Upper lobe of left lung (tissue), 6 donors: Measurements from ENCODE around the gene CLASP1. TPM values are rescaled to one million over a fixed set of nuclear protein-coding genes. Genes with fewer than 3 reads are reported as not detected.

ENCODE experiments used
- ATAC-seq, 2 donors: fragments of 200-7000 bp; cut with Tn5 transposase; one replicate each; pipeline ENCODE4 v1.9.1; 2022; ENCODE audit warnings: mild to moderate bottlenecking in 2 of 2, moderate library complexity in 2 of 2; ENCODE audit not compliant: low FRiP score in 2 of 2
- DNase-seq, 2 donors: peaks; one replicate each; pipeline ENCODE4 v3.0.0-alpha.2; 2019 to 2020
- H3K27ac ChIP-seq, 4 donors: fragments of 200-600 bp; sonication (generic); one replicate each; pipeline ENCODE4 v1.5.1; 2016 to 2019
- H3K27me3 ChIP-seq, 4 donors: fragments of 200-600 bp; sonication (generic); one replicate each; pipeline ENCODE4 v1.5.1; 2017 to 2019
- H3K36me3 ChIP-seq, 4 donors: fragments of 200-600 bp; sonication (generic); one replicate each; pipeline ENCODE4 v1.5.1; 2016 to 2019
- H3K4me1 ChIP-seq, 4 donors: fragments of 200-600 bp; sonication (generic); one replicate each; pipeline ENCODE4 v1.5.1; 2018 to 2019
- H3K4me3 ChIP-seq, 4 donors: fragments of 200-600 bp; sonication (generic); one replicate each; pipeline ENCODE4 v1.5.1; 2017 to 2019; ENCODE audit warnings: mild to moderate bottlenecking in 2 of 4, moderate library complexity in 1 of 4
- H3K9me3 ChIP-seq, 4 donors: fragments of 200-600 bp; sonication (generic); one replicate each; pipeline ENCODE4 v1.5.1; 2018 to 2019
- CTCF ChIP-seq, 6 experiments: fragments of 450-650 bp in 4 of 6; fragments of 200-600 bp in 2 of 6; sonication (generic) in 2 of 6; IDR thresholded peaks; one replicate each; pipeline ENCODE4 v1.5.1; 2016 to 2019; ENCODE audit warnings: antibody characterized with exemption in 6 of 6
- EP300 ChIP-seq, 4 donors: sonication (generic); formaldehyde crosslinking; IDR thresholded peaks; one replicate each; pipeline ENCODE4 v1.5.1; 2017; ENCODE audit warnings: antibody characterized with exemption in 4 of 4, control low read depth in 2 of 4
- POLR2A ChIP-seq, 4 donors: fragments of 450-650 bp; IDR thresholded peaks; one replicate each; pipeline ENCODE4 v1.5.1; 2016 to 2017; ENCODE audit warnings: antibody characterized with exemption in 4 of 4, mild to moderate bottlenecking in 2 of 4
- POLR2AphosphoS5 ChIP-seq, 2 donors: sonication (generic); formaldehyde crosslinking; IDR thresholded peaks; one replicate each; pipeline ENCODE4 v1.5.1; 2017; ENCODE audit warnings: antibody characterized with exemption in 2 of 2
- WGBS, 2 donors: methylation state at CpG; one replicate each; pipeline ENCODE4 v1.1.5; 2017 to 2018; 5-methylcytosine and 5-hydroxymethylcytosine counted together
- total RNA-seq, 6 donors: library from RNA; depleted of rRNA in 4 of 6; stranded (reverse); fragments of >200 nt in 4 of 6; gene quantifications; one replicate each; pipeline versions ENCODE4 v1.1.0 to v1.2.1, GENCODE V29; 2016 to 2021
- donor health status: DM: no; HTN: no; CAD: no; lungs with moderate emphysema.
- donor health status: DM: no; HTN: yes; CAD: no; lungs with severe emphysema.

The CLASP1 gene
- total RNA-seq, 6 donors from 2014 or later = 36.3 to 95.3 (median 46.8) TPM

- H3K4me3 ChIP-seq = no peak overlapping the region
- 82 to 92% methylated on average over 5 of the region's 5 CpGs for WGBS, 2 donors
- TF ChIP-seq EP300 (IDR thresholded peaks at IDR 0.05) (no peak), POLR2A (IDR thresholded peaks at IDR 0.05) (no peak), CTCF (IDR thresholded peaks at IDR 0.05) (no peak), POLR2AphosphoS5 (IDR thresholded peaks at IDR 0.05) (no peak)
- ATAC-seq (no peak), DNase-seq (no peak)
- no peaks in the 10 kb centered on the region for H3K9me3 ChIP-seq
- no peaks in the 10 kb centered on the region for H3K27me3 ChIP-seq
- peaks cover 5 to 60% (median 26%) of the 10 kb centered on the region in 4 donors for H3K36me3 ChIP-seq
- no peaks in the 10 kb centered on the region for H3K4me1 ChIP-seq
- no peak overlapping the region for H3K27ac ChIP-seq
These were observed 259.1 kb downstream of the CLASP1 start for GRCh38 chr2:121390082-121390692.

GRCh38 chr2:121388371-121388770 lies 260.9 kb downstream of the CLASP1 start:
- WGBS, 2 donors = 92 to 94% methylated on average over 5 of the region's 5 CpGs
- no peak overlapping the region for H3K27ac ChIP-seq
- no peak overlapping the region for H3K4me3 ChIP-seq
- no peaks in the 10 kb centered on the region for H3K27me3 ChIP-seq
- H3K9me3 ChIP-seq = no peaks in the 10 kb centered on the region
- H3K4me1 ChIP-seq = no peaks in the 10 kb centered on the region
- DNase-seq (no peak), ATAC-seq (no peak)
- TF ChIP-seq EP300 (IDR thresholded peaks at IDR 0.05) (no peak), CTCF (IDR thresholded peaks at IDR 0.05) (no peak), POLR2AphosphoS5 (IDR thresholded peaks at IDR 0.05) (no peak), POLR2A (IDR thresholded peaks at IDR 0.05) (no peak)
- H3K36me3 ChIP-seq = peaks cover 5 to 56% (median 27%) of the 10 kb centered on the region in 4 donors

GRCh38 chr2:121387591-121388325 lies 261.5 kb downstream of the CLASP1 start:
- H3K27me3 ChIP-seq = no peaks in the 10 kb centered on the region
- TF ChIP-seq EP300 (IDR thresholded peaks at IDR 0.05) = no peak
- TF ChIP-seq POLR2A (IDR thresholded peaks at IDR 0.05) = no peak
- TF ChIP-seq CTCF (IDR thresholded peaks at IDR 0.05) = no peak
- TF ChIP-seq POLR2AphosphoS5 (IDR thresholded peaks at IDR 0.05) = no peak
- H3K9me3 ChIP-seq = no peaks in the 10 kb centered on the region
- no peak for ATAC-seq
- no peak overlapping the region for H3K4me3 ChIP-seq
- no peak overlapping the region for H3K27ac ChIP-seq
- DNase-seq = no peak
- WGBS, 2 donors = 92 to 93% methylated on average over 5 of the region's 5 CpGs
- no peaks in the 10 kb centered on the region for H3K4me1 ChIP-seq
- peaks cover 5 to 62% (median 32%) of the 10 kb centered on the region in 4 donors for H3K36me3 ChIP-seq

- no peaks in the 10 kb centered on the region for H3K27me3 ChIP-seq
- TF ChIP-seq EP300 (IDR thresholded peaks at IDR 0.05) = no peak
- TF ChIP-seq POLR2AphosphoS5 (IDR thresholded peaks at IDR 0.05) = no peak
- no peak for TF ChIP-seq CTCF (IDR thresholded peaks at IDR 0.05)
- TF ChIP-seq POLR2A (IDR thresholded peaks at IDR 0.05) = no peak
- ATAC-seq (no peak), DNase-seq (no peak)
- no peak overlapping the region for H3K4me3 ChIP-seq
- WGBS, 2 donors = 72 to 73% methylated on average over 2 of the region's 2 CpGs
- peaks cover 8 to 67% (median 41%) of the 10 kb centered on the region in 4 donors for H3K36me3 ChIP-seq
- no peak overlapping the region for H3K27ac ChIP-seq
- H3K9me3 ChIP-seq = no peaks in the 10 kb centered on the region
- H3K4me1 ChIP-seq = no peaks in the 10 kb centered on the region
These were observed 262.6 kb downstream of the CLASP1 start for GRCh38 chr2:121386707-121387106.
